ENCODE measurements around the gene NFATC2.

DNA sequence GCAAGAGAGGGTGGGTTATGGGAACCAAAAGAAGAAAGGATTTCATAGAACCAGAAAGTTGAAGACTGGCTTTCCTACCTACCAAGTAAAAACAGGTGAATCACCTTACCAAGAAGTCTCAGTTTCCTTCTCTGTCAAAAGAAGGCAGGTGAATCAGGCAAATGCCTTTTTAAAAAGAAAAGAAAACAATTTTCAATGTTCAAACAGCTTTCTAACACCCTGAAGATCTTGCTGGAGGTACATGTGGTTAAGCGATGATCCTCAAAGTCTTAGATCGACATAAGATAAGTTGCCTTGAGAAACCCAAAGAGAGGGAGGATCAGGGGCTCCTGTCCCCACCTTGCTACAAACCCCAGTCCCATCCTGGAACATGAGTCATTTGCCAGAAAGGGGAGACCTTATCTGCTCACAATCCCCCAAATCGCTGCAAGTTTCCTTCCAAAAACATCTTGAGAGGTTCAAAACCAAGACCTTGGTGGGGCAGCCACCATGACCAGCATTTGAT is 71.6 kb downstream of the NFATC2 start:
- TF ChIP-seq, protein P1, sequence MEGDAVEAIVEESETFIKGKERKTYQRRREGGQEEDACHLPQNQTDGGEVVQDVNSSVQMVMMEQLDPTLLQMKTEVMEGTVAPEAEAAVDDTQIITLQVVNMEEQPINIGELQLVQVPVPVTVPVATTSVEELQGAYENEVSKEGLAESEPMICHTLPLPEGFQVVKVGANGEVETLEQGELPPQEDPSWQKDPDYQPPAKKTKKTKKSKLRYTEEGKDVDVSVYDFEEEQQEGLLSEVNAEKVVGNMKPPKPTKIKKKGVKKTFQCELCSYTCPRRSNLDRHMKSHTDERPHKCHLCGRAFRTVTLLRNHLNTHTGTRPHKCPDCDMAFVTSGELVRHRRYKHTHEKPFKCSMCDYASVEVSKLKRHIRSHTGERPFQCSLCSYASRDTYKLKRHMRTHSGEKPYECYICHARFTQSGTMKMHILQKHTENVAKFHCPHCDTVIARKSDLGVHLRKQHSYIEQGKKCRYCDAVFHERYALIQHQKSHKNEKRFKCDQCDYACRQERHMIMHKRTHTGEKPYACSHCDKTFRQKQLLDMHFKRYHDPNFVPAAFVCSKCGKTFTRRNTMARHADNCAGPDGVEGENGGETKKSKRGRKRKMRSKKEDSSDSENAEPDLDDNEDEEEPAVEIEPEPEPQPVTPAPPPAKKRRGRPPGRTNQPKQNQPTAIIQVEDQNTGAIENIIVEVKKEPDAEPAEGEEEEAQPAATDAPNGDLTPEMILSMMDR (IDR thresholded peaks at IDR 0.05) = no peak
- TF ChIP-seq POLR2A (IDR thresholded peaks at IDR 0.05) = no peak
- TF ChIP-seq POLR2AphosphoS5 (IDR thresholded peaks at IDR 0.05) = no peak
